ENCODE results near the gene FOSL2. TPM values are rescaled to one million over a fixed set of nuclear protein-coding genes. Genes with fewer than 3 reads are reported as not detected.

The FOSL2 gene
- total RNA-seq, 3 donors from 2014 or later (not counting 1 experiment from before 2014, with no cell fraction given), result 414 to 531 (median 455) TPM

DNA sequence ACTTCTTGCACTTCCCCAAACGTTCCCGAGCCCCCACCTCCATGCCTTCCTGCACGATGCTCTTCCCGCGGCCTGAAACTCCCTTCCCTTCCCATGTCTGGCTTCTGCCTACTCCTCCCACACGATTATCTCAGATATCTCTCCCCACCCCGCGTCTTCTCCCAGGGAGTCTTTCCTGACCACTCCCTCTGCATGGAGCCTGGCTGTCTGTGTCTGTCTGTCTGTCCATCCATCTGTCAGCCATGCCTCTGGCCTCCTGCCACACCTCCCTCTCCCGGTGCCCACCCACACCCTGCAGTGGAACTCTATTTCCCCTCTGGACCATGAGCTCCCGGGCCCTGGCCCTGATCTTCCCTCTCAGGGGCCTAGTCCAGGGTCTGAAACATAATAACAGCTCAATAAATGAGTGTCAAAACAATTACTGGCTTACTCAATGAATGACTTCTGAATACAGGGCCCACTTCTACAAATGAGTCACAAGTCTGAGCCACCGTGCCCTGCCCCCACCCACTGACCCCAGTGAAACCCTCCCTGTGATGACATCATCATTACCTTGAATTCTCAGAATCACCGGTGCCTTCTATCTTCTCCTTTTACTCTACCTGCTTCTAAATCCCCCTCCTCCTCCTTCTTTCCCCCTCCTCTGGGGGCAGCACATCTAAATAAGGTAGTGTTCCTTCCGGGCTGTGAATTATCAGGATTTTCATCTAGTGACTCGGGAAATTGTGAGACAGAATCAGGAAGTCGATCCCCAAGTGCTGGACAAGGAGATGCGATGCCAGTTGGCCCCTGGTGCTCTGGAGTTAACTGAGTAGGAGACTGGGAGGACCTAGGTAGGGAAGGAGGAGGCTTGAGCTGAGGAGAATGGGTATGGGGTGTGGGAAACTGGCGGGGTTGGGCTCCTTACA lies 57.1 kb downstream of the FOSL2 start:
- intact Hi-C loops (cut with micrococcal nuclease), result loop anchor here (5.0 to 10.0 kb wide), 2 partner anchors 57 to 175 kb away; partner anchors contain the start of gene FOSL2
- WGBS (ENCODE audit: insufficient coverage), result 65% methylated on average over 16 of the region's 17 CpGs
- peak overlapping the region in 1 of 2 donors; percentile 69 for H3K27ac Mint-ChIP-seq

DNA sequence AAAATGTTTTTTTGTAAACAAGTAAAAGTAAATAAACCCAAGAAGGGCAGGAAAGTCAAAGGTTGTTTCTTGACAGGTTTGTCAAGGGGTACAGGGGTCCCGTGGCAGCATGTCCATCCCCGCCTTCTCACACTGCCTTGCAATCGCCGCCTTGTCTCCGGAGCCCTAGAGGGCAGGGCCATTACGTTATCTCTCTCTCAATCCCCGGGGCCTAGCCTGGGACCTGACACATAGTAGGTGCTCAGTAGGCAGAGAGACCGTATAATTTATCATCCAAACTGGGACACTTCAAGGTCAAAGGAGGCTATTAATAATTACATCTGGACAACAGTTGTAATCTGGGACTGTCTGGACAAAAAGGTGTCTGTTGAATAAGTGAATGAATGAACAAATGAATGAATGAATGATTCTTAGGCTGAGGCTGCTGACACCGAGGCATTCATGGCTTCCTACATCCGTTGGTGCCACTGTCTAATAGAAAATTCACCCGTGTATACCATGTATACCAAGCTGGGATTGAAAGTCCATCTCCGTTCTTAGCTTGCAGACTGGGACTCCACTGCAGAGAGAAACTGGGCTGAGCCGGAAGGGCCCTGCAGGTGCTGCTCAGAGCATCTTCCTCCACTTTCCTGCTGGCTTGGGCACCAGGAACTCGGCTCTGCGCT lies 58.4 kb downstream of the FOSL2 start:
- Histone ChIP-seq H3K36me3 (ENCODE audit: control insufficient read depth, insufficient read depth, low read length) (no peaks in the 10 kb centered on the region), H3K27me3 (ENCODE audit: control insufficient read depth, insufficient read depth, low read length) (no peaks in the 10 kb centered on the region), H3K4me3 (ENCODE audit: low read length) (no peak overlapping the region), H3K27ac (ENCODE audit: low read length) (no peak overlapping the region), H3K9me3 (ENCODE audit: control insufficient read depth, insufficient read depth, low read length) (no peaks in the 10 kb centered on the region), H3K4me1 (ENCODE audit: control insufficient read depth, insufficient read depth, low read length) (peaks cover 26% of the 10 kb centered on the region)
- ATAC-seq (no peak), DNase-seq (no peak)
- WGBS (ENCODE audit: insufficient coverage), result 96% methylated on average over 15 of the region's 15 CpGs
- intact Hi-C loops (cut with micrococcal nuclease), result loop anchor here (5.0 to 10.0 kb wide), 2 partner anchors 59 to 176 kb away; partner anchors contain the start of gene FOSL2
- Mint-ChIP-seq H3K4me3 (no peak overlapping the region), H3K36me3 (no peaks in the 10 kb centered on the region), H3K9me3 (no peaks in the 10 kb centered on the region), H3K27me3 (ENCODE audit: low read depth in 2 of 2) (no peaks in the 10 kb centered on the region), H3K27ac (peak overlapping the region in 1 of 2 donors; percentile 69), H3K4me1 (peaks cover 14 to 30% of the 10 kb centered on the region in 2 donors)
- TF ChIP-seq CTCF (IDR thresholded peaks at IDR 0.05), result no peak

More for the DNA sequence above, 57.1 kb downstream of the FOSL2 start:
- no peaks in the 10 kb centered on the region for H3K36me3 Mint-ChIP-seq
- Histone ChIP-seq H3K4me3 (ENCODE audit: low read length) (no peak overlapping the region), H3K9me3 (ENCODE audit: control insufficient read depth, insufficient read depth, low read length) (no peaks in the 10 kb centered on the region), H3K36me3 (ENCODE audit: control insufficient read depth, insufficient read depth, low read length) (no peaks in the 10 kb centered on the region), H3K27me3 (ENCODE audit: control insufficient read depth, insufficient read depth, low read length) (no peaks in the 10 kb centered on the region), H3K27ac (ENCODE audit: low read length) (no peak overlapping the region), H3K4me1 (ENCODE audit: control insufficient read depth, insufficient read depth, low read length) (peaks cover 26% of the 10 kb centered on the region)
- H3K4me1 Mint-ChIP-seq, result peaks cover 14 to 30% of the 10 kb centered on the region in 2 donors
- H3K9me3 Mint-ChIP-seq, result no peaks in the 10 kb centered on the region
- no peak for DNase-seq
- peak in 2 of 3 donors; percentile 38 to 48 for ATAC-seq
- no peak for TF ChIP-seq CTCF (IDR thresholded peaks at IDR 0.05)
- H3K27me3 Mint-ChIP-seq (ENCODE audit: low read depth in 2 of 2), result no peaks in the 10 kb centered on the region
- no peak overlapping the region for H3K4me3 Mint-ChIP-seq

DNA sequence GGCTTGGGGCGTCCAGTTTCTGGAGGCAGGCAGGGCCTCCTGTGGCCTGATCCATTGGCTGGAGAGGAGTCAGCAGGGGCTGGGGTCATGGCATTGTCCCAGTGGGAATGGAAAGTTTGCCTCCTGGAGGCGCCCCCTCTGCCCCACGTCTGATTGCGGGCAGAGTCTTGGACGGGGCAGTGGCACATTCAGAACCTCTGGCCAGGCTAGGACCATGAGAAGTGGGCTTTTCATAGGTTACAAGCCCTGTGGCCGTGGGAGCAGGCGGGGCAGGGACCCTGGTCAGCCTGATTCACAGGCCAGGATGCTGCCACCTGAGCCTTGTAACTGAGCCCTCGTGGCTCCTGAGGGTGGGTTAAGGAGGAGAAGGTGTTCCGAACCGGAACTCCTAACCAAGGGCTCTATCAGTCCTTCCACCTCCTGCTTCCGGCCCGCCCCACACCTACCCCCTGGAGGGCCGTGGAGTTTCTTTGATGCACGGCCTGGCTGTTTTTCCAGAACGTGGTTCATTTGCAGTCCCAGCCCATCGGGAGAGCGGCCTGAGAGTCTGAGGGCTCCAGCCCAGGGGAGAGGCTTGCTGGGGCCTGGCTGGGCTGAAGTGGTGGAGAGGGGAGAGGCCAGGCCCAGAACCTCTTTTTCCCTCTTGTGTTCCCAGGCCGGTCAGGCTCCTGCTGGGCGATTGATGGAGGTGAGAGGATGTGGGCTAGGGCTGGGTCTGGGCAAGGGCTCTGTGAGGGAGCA lies 59.3 kb downstream of the FOSL2 start:
- Histone ChIP-seq H3K36me3 (ENCODE audit: control insufficient read depth, insufficient read depth, low read length) (no peaks in the 10 kb centered on the region), H3K27me3 (ENCODE audit: control insufficient read depth, insufficient read depth, low read length) (no peaks in the 10 kb centered on the region), H3K4me3 (ENCODE audit: low read length) (no peak overlapping the region), H3K9me3 (ENCODE audit: control insufficient read depth, insufficient read depth, low read length) (no peaks in the 10 kb centered on the region), H3K4me1 (ENCODE audit: control insufficient read depth, insufficient read depth, low read length) (peaks cover 26% of the 10 kb centered on the region), H3K27ac (ENCODE audit: low read length) (no peak overlapping the region)
- no peak for ATAC-seq
- intact Hi-C loops (cut with micrococcal nuclease), result loop anchor here (1.0 to 10.0 kb wide), 4 partner anchors 60 to 749 kb away; partner anchors contain the start of gene FOSL2
- Mint-ChIP-seq H3K4me3 (no peak overlapping the region), H3K4me1 (peaks cover 14 to 30% of the 10 kb centered on the region in 2 donors), H3K9me3 (no peaks in the 10 kb centered on the region), H3K27me3 (ENCODE audit: low read depth in 2 of 2) (no peaks in the 10 kb centered on the region), H3K36me3 (no peaks in the 10 kb centered on the region), H3K27ac (peak overlapping the region in 1 of 2 donors; percentile 69)
- 95% methylated on average over 17 of the region's 19 CpGs for WGBS (ENCODE audit: insufficient coverage)
- no peak for DNase-seq
- TF ChIP-seq CTCF (IDR thresholded peaks at IDR 0.05), result no peak

Measured in natural killer cell (primary cell).